Right atrium auricular region (tissue), 2 donors: Measurements from ENCODE around the gene RELB. TPM values are rescaled to one million over a fixed set of nuclear protein-coding genes. Genes with fewer than 3 reads are reported as not detected.

Experiments used
- DNase-seq: peaks from one replicate; pipeline ENCODE4 v3.0.0-alpha.2; 2019; ENCODE audit warnings: low spot score
- H3K27ac ChIP-seq, 2 donors: fragments of 200-600 bp; sonication (generic); 1 replicate in 1 of 2; 2 replicates in 1 of 2; pipeline ENCODE4 v1.5.1; 2016 to 2019
- H3K27me3 ChIP-seq, 2 donors: fragments of 200-600 bp; sonication (generic); one replicate each; pipeline versions ENCODE4 v1.5.1 to v1.6.0; 2017 to 2019
- H3K36me3 ChIP-seq: fragments of 200-600 bp; sonication (generic); one replicate; pipeline ENCODE4 v1.5.1; 2016
- H3K4me1 ChIP-seq, 2 donors: fragments of 200-600 bp; sonication (generic); one replicate each; pipeline versions ENCODE4 v1.5.1 to v1.6.0; 2017 to 2019
- H3K4me3 ChIP-seq, 2 donors: fragments of 200-600 bp; sonication (generic); 1 replicate in 1 of 2; 2 replicates in 1 of 2; pipeline ENCODE4 v1.5.1; 2017 to 2019; ENCODE audit warnings: mild to moderate bottlenecking in 1 of 2, moderate library complexity in 1 of 2
- H3K9me3 ChIP-seq, 2 donors: fragments of 200-600 bp; sonication (generic); one replicate each; pipeline ENCODE4 v1.5.1; 2019
- CTCF ChIP-seq, 2 donors: fragments of 200-600 bp; sonication (generic); IDR thresholded peaks; one replicate each; pipeline ENCODE4 v1.5.1; 2019; ENCODE audit warnings: antibody characterized with exemption in 2 of 2
- total RNA-seq, 2 donors: library from RNA; depleted of rRNA; stranded (reverse); fragments of >200 nt; gene quantifications; one replicate each; pipeline ENCODE4 v1.1.0, GENCODE V29; 2016

RELB gene
- total RNA-seq, 2 donors from 2014 or later = 1.3 to 3.1 TPM

GRCh38 chr19:45020071-45020470, 18.8 kb downstream of the RELB start:
- Histone ChIP-seq H3K36me3 (no peaks in the 10 kb centered on the region), H3K9me3 (no peaks in the 10 kb centered on the region)

GRCh38 chr19:45021971-45022370, 20.7 kb downstream of the RELB start:
- no peaks in the 10 kb centered on the region for H3K9me3 ChIP-seq
- H3K4me3 ChIP-seq = no peak overlapping the region
- no peaks in the 10 kb centered on the region for H3K36me3 ChIP-seq
- no peak for TF ChIP-seq CTCF (IDR thresholded peaks at IDR 0.05)
- no peaks in the 10 kb centered on the region for H3K4me1 ChIP-seq
- H3K27ac ChIP-seq = no peak overlapping the region
- DNase-seq = no peak
- no peaks in the 10 kb centered on the region for H3K27me3 ChIP-seq

More at GRCh38 chr19:45020071-45020470, 18.8 kb downstream of the RELB start:
- Histone ChIP-seq H3K4me1 (no peaks in the 10 kb centered on the region), H3K27me3 (no peaks in the 10 kb centered on the region), H3K4me3 (no peak overlapping the region), H3K27ac (no peak overlapping the region)
- DNase-seq = no peak
- TF ChIP-seq CTCF (IDR thresholded peaks at IDR 0.05) = no peak

DNA sequence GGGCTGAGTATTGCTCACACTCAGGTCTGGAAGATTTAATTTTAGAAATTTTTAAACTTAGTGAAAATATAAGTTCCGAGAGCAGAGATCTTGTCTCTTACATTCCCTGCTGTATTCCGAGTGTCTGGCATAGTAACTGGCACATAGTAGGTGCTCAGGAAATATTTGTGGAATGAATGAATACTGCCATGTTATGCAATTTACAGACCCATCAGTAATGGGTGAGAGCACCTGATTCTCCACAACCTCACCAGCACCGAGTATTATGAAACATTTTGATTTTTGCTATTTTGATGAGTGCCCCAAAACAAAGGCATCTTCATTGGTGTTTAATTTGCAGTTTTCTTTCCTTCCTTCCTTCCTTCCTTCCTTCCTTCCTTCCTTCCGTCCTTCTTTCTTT, 21.8 kb downstream of the RELB start:
- Histone ChIP-seq H3K27ac (no peak overlapping the region), H3K9me3 (no peaks in the 10 kb centered on the region)

DNA sequence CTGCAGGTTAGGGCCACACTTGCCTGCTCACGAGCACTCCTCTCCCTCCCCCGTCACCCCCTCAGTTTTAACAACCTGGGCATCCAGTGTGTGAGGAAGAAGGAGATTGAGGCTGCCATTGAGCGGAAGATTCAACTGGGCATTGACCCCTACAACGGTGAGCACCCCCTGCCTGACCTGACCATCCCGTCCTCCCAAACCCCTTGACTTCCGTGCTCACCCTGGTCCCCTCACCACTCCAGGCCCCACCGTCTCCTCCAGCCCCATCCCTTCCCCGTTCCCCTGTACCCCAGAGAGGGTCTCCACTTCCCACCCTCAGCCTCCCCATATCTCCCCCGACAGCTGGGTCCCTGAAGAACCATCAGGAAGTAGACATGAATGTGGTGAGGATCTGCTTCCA, 24.0 kb downstream of the RELB start:
- Histone ChIP-seq H3K27ac (no peak overlapping the region), H3K4me1 (no peaks in the 10 kb centered on the region), H3K27me3 (no peaks in the 10 kb centered on the region), H3K9me3 (no peaks in the 10 kb centered on the region), H3K4me3 (no peak overlapping the region), H3K36me3 (peaks cover 15% of the 10 kb centered on the region)
- DNase-seq = no peak
- TF ChIP-seq CTCF (IDR thresholded peaks at IDR 0.05) = no peak

More for the DNA sequence above, 21.8 kb downstream of the RELB start:
- no peaks in the 10 kb centered on the region for H3K27me3 ChIP-seq
- no peaks in the 10 kb centered on the region for H3K36me3 ChIP-seq
- no peak for DNase-seq
- no peak for TF ChIP-seq CTCF (IDR thresholded peaks at IDR 0.05)
- no peak overlapping the region for H3K4me3 ChIP-seq
- no peaks in the 10 kb centered on the region for H3K4me1 ChIP-seq

DNA sequence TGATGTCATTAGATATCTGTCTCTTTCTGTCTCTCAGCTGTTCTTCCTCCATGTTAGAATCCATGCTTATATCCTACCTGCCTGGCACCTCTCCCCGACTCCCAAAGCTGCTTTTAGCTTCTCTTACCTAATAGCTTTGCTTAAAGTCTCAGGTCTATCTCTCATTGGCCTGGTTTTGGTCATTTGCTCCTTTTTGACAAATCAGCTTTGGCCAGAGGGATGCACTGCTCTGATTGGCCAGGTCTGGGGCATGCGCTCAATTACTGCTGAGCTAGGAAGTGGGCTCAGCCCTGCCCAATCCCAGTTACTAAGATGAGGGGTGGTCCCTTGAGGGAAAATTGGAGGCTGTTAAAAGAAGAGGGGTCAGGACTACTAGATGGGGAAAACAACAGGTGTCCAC, 26.1 kb downstream of the RELB start:
- no peak overlapping the region for H3K27ac ChIP-seq
- H3K9me3 ChIP-seq = no peaks in the 10 kb centered on the region
- H3K36me3 ChIP-seq = peaks cover 19% of the 10 kb centered on the region
- no peak for DNase-seq
- H3K4me3 ChIP-seq = no peak overlapping the region
- TF ChIP-seq CTCF (IDR thresholded peaks at IDR 0.05) = no peak
- H3K27me3 ChIP-seq = no peaks in the 10 kb centered on the region
- no peaks in the 10 kb centered on the region for H3K4me1 ChIP-seq

DNA sequence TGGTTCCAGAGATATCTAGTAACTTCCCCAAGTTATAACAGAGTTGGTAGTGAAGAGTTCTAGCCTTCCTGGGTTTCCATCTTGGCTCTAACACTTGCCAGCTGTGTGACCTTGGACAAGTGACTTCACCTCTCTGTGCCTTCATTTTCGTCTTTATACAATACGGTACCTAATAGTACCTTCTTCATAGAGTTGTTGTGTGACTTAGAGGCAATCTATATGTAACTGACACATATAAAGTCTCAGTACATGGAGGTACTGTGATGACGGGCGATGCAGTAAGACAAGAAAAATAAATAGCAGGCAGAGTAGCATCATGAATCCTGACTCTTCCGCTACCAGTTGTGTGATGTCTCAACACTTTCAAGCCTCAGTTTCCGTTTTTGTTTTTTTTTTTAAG, 29.6 kb downstream of the RELB start:
- Histone ChIP-seq H3K36me3 (peaks cover 19% of the 10 kb centered on the region), H3K4me1 (no peaks in the 10 kb centered on the region)
- TF ChIP-seq CTCF (IDR thresholded peaks at IDR 0.05) = no peak

More for the DNA sequence above, 29.6 kb downstream of the RELB start:
- Histone ChIP-seq H3K27ac (no peak overlapping the region), H3K9me3 (no peaks in the 10 kb centered on the region), H3K27me3 (no peaks in the 10 kb centered on the region), H3K4me3 (no peak overlapping the region)
- no peak for DNase-seq
